Measurements from ENCODE around the gene STAC3.

Gene STAC3

GRCh38 chr12:57254506-57255280, 3.7 kb upstream of the STAC3 start:
- DNase-seq (ENCODE audit: low spot score) = no peak

DNA sequence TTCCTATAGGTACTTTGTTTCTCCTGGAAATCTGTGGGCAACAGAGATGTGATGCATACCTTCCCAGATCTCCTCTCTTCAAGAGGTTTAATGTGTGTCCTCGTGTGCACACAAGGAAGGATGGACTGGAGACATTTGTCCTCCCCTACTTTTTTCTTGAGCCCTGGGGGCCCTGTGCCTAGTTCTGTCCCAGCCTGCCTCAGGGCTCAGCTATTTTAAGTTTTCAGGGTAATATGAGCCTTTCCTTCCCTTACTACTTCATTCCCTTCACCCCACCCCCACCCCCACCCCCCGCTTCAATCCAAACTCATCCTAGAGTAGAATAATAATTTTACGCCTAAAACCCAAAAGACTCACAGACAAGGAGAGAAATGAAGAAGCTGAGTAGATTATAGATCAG, 446 bp downstream of the STAC3 start:
- DNase-seq (ENCODE audit: low spot score) = no peak

GRCh38 chr12:57248934-57249742, 1.8 kb downstream of the STAC3 start:
- no peak for DNase-seq (ENCODE audit: low spot score)

- no peak for DNase-seq (ENCODE audit: low spot score)
Measured at GRCh38 chr12:57247041-57247440, 3.9 kb downstream of the STAC3 start.

DNA sequence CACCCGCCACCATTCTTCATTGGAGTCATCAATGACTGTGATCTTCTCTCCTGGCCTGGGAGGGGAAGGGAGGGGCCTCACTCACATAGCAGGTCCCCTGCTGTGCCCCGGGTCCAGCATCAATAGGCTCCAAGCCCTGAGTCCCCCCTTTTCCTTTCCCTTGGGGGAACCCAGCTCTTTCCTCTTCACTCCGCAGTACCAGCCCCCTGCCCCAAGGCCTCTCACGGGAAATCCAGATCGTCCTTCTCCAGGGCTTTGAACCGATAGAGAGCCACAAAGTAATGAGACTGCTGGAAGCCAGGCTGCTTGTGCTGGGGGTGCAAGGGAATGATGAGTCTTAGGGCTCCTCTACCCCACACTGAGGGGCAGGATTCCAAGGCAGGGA, 6.7 kb downstream of the STAC3 start:
- no peak for DNase-seq (ENCODE audit: low spot score)

DNA sequence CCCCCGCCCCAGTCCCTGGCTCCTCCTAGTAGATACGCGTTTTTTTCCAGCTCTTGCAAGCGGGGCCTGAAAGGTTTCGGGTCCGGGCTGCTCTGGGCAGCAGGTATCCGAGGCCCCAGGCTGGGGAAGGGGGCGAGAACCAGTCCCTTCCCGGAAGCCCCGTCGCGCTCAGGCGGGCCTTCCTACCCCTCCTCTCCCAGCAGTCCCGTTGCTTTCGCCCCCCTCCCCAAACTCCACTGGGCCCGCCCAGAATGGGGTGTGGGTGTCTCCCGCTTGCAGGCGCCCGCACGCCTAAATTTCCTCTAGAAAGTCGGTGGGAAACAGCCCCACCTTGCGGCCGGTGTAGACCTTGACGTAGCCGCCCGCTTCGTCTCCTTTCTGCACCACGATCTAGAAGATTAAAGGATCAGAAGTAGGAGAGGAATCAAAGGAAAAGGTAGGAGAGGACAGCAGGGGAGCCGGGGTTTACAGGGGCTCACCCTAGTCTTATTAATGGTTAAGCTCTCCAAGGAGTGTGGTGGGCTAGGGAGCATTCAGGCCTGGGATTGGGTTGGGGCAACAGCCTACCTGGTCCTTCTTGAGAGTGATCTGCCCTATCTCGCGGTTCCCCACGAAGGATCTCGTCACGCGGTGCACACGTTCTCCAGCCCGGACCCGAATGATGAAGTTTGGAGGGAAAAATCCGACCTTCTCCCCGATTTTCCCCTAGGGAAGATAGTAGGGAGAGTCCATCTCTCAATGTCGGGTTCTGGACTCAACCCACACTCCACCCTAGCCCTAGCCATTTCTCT, 7.3 kb downstream of the STAC3 start:
- no peak for DNase-seq (ENCODE audit: low spot score)

DNA sequence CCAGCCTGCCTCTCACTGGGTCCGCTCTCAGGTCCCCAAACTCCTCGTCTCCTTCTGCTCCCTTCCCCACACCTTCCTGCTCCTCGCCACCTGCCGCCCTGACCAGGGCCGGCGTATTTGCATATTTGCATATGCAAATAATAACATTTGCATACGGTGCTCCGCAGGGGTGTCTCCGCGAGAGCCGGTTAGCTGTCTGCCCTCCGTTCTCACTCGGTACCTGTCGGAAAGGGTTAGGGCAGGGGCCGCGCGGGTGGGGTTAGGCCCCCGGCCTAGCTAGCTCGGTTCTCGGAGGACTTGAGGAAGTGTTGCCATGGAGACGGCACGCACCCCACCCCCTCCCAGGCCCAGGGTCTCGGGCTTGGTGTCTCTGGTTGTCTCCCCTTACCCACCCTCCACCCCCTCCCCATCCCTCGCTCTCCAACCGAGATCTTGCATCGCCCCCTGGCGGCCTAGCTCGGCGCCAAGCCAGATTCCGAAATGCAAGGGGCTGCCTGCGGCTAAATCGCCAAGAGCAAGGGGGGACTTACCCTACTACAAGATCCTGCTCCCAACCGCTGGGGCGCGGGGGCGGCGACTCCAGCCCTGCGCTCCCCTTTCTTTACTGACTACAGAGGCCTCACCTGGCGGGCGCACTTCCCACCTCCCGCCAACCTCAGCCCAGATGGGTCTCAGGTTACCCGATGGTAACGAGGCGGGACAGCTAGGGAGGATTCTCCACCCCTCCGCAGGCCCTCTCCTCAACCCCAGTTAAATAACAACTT, 8.1 kb downstream of the STAC3 start:
- no peak for DNase-seq (ENCODE audit: low spot score)

DNA sequence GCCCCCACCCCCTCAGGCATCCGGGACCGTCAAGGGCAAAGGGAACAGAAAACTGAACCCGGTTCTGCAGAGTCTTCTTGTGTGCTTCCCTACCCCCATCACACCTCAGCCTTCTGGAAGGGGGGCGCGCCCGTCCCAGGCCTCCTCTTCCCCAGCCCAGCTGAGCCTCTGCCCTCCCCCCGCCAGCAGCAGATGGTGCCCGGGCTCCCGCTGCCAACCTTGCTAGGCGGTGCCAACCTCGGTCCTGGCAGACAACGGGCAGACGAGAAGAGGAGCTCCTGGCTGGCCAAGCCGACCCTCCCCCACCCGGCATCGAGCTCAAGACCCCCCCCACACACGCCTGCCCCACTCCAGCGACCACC, 8.7 kb downstream of the STAC3 start:
- no peak for DNase-seq (ENCODE audit: low spot score)

DNA sequence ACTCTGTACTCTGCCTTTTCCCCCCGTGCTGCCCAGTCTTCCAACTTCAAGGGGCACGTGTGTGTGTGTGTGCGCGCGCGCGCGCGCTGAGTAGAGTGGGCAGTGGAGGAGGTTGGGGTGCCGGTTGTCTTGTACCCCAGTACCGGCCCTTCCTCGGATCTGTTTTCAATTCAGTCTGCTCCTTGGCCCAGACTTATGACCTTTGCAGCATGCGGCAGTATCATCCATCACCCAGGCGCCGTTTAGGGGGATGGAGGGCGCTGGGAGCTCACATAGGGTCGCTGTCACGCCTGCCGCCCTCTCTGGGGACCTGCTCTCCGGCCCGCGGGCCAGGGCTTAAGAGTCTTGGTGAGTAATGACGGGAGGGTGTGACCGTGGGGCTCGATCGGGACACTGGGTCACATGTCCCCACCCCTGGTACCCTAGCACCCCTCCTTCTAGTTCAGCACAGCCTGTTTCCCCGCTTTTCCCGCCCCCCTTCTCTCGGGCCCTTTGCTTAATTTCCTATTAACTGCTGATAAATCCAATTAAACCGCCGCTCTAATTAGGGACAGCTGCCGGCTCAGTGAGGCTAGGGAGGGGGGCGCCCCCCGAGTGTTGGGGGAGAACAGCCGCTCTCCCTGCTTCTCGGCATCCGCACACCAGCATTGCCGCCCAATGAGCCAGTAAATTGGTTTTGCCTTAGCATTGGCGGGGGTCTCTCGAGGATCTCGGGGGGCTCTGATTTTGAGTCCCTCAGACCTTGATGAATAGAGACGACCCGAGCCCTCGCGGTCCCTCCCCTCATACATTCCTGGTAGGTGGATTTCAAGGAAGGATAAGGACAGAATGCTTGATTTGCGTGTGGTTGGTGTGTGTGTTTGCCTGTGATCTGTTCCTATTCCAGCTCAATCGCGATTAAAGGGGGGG, 9.3 kb downstream of the STAC3 start:
- no peak for DNase-seq (ENCODE audit: low spot score)

DNA sequence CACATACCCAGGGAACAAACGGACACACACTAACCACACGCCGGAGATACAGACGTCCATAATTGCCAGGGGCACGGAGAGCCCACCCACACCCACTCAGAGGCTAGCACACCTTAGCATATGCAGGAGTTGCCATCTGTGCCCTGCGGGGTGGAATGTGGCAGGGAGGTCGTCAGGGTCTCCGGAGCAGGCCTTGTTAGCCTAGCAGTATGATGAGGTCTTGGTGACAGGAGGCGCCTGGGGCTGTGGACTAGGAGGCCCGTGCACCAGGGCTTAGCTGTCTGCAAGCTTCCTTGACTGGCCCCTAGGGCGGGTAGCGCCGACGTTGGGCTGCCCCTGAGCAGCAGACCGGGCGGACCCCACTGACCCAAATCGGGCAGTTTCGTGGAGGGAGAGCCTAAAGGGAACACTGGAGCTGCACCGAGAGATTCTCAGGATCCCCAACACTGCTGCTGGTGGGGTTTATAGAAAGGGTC, 10.0 kb downstream of the STAC3 start:
- DNase-seq (ENCODE audit: low spot score) = no peak

DNA sequence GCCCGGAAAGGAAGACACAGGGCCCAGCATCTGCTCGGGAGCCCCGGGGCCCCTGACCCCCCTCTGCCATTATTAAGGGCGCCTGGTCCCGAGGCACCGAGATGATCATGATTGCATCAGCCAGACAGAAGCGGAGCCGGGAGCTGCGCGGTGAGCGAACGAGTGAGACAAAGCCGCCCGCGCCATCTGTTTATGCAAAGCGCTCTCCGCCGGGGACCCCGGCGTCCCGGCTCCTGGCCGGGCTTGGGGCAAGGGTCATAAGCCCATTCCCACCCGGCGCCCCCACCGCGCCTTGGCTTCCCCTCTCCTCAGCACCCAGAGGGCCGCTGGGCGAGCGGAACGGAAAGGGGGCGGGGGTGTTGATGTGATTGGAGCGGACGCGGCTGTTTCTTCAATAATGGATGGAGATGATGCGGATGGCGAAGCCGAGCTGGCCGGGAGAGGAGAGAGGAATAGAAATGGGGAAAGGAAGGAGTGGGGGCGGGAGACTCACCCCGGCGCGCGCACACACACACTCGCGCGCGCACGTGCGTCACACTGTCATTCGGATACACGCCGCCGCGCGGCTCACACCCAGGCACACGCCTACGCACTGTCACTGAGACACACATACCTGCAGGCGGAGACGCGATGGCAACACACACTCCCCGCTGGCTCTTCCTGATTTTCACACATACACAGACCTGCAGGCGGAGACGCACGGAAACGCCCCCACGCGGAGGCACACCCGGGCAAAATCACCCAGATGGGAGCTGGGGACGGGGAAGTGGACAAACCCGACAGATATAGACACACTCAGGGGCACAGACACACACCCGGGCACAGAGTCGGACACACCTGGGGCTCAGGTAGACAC, 10.7 kb downstream of the STAC3 start:
- peak; percentile 78 for DNase-seq (ENCODE audit: low spot score)

DNA sequence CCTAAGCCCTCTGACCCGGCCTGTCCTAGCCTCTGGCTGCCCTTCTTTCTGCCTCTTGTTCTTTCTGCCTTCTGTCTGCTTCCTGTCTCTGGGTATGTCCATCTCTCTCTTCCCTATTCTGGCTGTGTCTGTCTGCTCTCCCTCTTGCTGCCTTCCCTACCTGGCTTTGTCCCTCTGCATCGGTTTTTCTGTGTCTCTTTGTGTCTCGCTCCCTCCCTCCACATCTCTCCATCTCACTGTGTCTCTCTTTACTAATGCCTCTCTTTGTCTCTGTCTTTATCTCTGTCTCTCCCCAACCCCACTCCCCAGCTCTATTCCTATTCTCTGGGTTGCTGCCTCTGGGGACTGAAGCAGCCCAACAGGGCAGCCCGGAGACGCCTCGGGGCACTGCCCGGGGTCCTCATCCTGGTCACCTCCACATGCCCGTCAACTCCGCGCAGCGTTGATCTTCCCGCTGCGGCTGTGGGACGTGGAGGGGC, 11.4 kb downstream of the STAC3 start:
- DNase-seq (ENCODE audit: low spot score) = no peak

DNA sequence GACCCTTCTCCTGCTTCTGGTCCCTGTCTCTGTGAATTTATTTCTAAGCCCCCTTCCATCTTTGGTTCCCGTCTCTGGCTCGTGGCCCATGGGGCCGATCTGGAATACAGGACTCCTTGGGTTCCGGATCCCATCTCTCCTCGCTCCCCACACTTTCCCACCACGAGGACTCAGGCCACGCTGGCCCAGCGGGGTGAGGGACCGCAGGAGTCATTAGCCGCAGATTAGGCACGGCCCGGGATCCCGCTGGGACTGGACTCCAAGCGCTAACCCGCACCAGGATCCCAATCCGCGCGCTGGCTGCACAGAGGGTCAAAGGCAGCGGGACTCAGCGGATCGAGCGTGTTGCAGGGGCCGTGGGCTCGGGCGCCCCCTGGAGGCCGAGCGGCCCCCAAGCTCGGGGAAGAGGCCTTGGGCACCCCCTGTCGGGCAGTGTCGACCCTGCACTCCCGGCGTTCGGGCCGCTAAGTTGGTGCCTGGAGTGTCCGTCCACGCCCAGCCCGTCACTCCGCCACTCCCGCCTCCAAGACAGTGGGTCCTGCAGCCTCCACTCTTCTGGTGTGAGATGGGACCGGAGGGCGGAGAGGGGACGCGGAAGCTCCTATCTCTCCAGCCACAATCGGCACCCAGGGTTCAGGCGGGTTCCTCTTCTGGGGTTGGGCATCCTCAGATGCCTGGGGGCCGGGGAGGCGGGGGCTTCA, 12.0 kb downstream of the STAC3 start:
- peak; percentile 82 for DNase-seq (ENCODE audit: low spot score)

GRCh38 chr12:57237932-57238853, 12.8 kb downstream of the STAC3 start:
- no peak for DNase-seq (ENCODE audit: low spot score)

DNA sequence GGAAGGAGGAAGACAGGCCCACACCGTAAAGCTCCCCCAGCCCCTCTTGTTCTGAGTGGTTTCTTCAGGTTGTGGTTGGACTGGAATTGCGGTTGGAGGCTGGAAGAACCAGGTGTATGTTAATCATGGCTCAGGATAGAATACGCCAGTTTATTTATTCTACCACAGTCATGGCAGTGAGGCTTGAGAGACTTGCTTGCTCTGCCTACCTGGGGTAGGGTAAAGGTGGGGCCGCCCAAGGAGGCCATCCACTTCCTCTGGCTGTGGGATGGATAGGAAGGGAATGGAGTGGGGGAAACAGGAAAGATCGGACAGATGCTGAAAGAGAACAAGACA, 13.4 kb downstream of the STAC3 start:
- DNase-seq (ENCODE audit: low spot score) = no peak

DNA sequence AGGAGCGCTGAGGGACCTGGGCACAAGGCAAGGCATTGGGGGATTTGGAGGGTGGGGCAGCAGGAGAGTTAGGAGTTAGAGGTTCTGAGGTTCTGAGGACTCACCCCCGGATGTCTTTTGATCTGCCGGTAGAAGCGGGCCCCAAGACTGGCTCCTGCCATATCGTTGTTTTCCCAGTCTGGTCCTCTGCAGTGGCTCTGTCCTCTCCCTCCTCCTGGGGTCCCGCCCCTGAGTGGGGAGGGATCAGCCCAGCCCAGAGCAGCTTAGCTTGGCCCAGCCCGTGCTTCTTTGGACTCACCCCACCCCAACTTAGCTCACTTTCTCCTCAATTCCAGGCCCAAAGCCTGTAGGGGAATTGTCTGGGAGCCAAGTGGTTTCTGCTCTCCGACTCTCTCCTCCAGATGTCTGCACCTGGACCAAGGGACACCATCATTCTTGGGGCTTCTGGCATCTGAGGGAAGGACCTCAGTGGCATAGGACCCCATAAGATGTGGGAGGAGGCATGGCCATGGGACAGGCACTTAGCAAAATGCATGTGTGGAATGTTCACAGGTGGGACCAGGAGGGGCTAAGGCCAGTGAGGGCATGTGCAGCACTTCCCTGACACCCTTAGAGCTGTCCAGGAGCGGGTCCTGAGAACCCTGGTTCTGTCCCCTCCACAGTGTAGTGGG, 13.9 kb downstream of the STAC3 start:
- no peak for DNase-seq (ENCODE audit: low spot score)

DNA sequence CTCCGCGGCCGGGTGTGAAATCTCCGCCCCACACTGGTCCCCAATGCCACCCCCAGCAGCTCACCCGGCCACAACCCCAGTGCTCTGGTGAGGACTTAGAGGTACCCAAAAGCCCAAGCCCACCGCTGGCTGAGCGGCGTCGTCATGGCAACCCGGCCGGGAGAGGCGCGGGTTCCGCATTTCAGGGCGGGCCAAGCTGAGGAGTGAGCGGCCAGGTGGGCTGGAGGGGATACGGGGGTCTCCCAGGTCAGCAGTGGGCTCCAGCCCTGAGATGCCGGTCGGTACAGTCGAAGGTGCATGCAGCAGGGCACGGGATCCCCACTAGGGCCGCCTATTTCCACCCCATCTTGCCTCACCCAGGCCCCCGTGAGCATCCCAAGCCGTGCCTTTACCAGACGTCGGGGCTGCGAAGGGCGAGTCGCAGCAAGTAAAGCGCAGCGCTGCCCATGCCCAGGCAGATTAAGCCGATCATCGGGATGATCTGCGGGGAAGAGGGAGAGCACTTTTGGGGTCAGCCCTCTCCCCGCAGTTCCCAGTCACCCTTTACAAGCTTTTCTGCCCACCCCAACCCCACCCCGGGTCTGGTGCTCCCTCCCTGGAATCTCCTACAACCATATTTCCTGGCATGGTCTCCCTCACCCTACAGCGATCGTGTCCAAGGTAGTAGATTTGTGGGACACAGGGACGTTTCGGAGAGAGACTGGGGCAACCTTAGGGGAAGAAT, 14.6 kb downstream of the STAC3 start:
- no peak for DNase-seq (ENCODE audit: low spot score)
